GM12801 (cell line): ENCODE results near the gene SDCCAG8.

Source experiments
- TF ChIP-seq, protein P1 (sequence below): IDR thresholded peaks from one replicate; pipeline ENCODE4 v1.5.1; 2011; ENCODE audit warnings: control low read depth; ENCODE audit not compliant: insufficient read length; ENCODE audit errors: extremely low read depth

Gene SDCCAG8

GRCh38 chr1:243311809-243312208, 56.0 kb downstream of the SDCCAG8 start:
- TF ChIP-seq, protein P1, sequence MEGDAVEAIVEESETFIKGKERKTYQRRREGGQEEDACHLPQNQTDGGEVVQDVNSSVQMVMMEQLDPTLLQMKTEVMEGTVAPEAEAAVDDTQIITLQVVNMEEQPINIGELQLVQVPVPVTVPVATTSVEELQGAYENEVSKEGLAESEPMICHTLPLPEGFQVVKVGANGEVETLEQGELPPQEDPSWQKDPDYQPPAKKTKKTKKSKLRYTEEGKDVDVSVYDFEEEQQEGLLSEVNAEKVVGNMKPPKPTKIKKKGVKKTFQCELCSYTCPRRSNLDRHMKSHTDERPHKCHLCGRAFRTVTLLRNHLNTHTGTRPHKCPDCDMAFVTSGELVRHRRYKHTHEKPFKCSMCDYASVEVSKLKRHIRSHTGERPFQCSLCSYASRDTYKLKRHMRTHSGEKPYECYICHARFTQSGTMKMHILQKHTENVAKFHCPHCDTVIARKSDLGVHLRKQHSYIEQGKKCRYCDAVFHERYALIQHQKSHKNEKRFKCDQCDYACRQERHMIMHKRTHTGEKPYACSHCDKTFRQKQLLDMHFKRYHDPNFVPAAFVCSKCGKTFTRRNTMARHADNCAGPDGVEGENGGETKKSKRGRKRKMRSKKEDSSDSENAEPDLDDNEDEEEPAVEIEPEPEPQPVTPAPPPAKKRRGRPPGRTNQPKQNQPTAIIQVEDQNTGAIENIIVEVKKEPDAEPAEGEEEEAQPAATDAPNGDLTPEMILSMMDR, result no peak

DNA sequence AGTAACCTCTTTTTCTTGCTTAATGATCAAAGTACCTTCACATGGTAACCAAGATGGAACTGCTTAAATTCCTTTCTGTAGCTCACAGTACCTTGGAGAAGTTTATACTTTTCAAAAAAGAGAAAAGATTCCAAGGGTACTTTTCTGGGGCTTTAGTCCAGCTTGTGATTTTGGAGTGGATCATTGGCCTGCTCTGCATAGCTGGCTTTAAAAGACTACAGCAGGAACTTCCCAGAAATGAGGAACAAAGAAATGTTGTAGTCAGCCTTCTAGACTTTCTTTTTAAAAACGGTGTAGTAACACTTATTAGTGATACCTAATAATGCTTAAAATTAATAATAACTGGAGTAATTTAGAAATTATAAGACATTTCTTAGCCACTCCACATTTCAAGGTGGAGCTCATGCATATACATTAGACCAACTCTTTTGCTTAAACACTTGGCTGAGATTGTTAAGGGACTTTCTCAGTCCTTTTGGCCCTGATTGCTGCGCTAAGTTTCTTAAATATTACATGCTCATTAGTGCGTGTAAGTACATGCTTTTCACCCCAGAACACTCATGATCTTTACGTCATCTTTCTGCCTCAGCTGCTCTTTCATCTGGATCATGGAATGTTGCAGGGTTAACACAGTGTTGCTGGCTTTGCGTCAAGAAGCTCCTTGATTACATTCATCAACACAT, 57.3 kb downstream of the SDCCAG8 start:
- TF ChIP-seq, protein P1, result no peak

DNA sequence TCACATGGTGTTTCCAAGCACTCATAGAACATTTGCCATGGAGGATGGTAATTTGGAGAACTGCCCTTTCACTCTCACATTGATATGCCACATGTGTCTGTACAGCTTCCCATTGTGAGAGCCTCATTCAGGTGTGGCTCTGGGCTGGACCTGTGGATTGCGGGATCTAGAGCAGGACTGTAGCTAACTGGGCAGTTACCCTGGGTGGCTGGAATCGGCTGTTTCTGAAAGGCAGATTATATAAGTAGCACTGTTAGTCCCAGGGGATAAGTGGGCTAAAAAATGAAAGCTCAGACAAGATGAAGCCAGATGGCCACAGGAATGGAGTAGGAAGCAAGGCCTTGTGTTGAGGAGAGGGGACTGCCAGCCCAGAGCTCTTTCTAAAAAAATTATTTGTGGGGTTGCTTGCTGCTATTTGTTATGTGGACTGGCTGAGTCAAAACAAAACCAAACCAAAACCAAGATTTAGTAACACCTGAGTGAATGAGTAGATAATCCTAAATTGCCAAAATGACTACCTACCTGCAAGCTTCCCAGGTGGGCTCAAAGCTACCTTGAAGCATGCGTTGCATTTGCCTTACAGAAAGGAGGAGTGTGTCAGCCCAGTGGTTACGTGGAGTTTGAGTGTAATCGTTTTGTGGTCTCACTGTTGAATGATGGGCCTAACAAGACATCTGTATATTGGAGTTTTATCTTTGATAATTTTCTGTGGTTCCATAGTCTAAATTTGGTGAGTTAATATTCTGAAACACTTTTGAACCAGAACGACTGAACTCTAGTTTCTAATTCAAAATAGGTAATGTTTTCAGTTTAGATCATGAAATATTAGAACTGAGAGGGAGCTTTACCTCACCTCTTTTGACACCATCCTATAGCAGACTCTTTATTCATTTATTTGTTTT, 58.0 kb downstream of the SDCCAG8 start:
- TF ChIP-seq, protein P1, result no peak

GRCh38 chr1:243315455-243315854, 59.6 kb downstream of the SDCCAG8 start:
- TF ChIP-seq, protein P1, result no peak

DNA sequence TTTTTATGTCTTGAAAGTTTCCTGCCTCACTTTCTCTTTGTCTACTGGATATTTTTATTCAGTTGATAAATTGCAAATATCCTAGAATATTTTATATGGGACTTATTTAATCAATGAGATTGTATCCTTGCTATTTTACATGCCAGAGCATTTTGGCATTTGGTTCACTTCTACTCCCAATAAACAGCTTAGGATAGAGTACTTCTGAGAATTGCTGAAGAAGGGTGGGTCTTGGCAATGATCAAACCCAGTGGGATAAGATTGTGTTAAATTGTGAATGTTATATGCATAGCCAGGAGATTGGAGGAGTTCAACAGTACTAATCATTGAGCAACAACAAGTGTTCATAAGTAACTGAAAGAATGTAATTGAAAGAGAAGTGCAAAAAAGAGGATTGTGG, 60.1 kb downstream of the SDCCAG8 start:
- TF ChIP-seq, protein P1, result no peak

- TF ChIP-seq, protein P1, result no peak
Observed at GRCh38 chr1:243316366-243316989, 60.6 kb downstream of the SDCCAG8 start.

GRCh38 chr1:243320224-243320623, 64.4 kb downstream of the SDCCAG8 start:
- TF ChIP-seq, protein P1, result no peak
